Choroid plexus epithelial cell (primary cell): Measurements from ENCODE around the gene OFD1.

Source experiments
- DNase-seq: peaks from one replicate; pipeline ENCODE4 v3.0.0-alpha.2; 2010; ENCODE audit warnings: low read depth
- H3K4me3 ChIP-seq: 2 replicates; pipeline ENCODE4 v1.5.1; 2011; ENCODE audit warnings: low read depth, mild to moderate bottlenecking, control low read depth, low read length, moderate library complexity
- TF ChIP-seq, protein P1 (sequence below): conservative IDR thresholded peaks from 2 replicates; pipeline ENCODE4 v1.5.1; 2011; ENCODE audit warnings: low read depth, mild to moderate bottlenecking, control low read depth, inconsistent platforms, low read length, moderate library complexity

The OFD1 gene

GRCh38 chrX:13764765-13765164, 30.2 kb downstream of the OFD1 start:
- peak; percentile 17 for DNase-seq
- H3K4me3 ChIP-seq, result no peak overlapping the region
- TF ChIP-seq, protein P1, sequence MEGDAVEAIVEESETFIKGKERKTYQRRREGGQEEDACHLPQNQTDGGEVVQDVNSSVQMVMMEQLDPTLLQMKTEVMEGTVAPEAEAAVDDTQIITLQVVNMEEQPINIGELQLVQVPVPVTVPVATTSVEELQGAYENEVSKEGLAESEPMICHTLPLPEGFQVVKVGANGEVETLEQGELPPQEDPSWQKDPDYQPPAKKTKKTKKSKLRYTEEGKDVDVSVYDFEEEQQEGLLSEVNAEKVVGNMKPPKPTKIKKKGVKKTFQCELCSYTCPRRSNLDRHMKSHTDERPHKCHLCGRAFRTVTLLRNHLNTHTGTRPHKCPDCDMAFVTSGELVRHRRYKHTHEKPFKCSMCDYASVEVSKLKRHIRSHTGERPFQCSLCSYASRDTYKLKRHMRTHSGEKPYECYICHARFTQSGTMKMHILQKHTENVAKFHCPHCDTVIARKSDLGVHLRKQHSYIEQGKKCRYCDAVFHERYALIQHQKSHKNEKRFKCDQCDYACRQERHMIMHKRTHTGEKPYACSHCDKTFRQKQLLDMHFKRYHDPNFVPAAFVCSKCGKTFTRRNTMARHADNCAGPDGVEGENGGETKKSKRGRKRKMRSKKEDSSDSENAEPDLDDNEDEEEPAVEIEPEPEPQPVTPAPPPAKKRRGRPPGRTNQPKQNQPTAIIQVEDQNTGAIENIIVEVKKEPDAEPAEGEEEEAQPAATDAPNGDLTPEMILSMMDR, result peak; percentile 51

GRCh38 chrX:13768939-13769338, 34.4 kb downstream of the OFD1 start:
- no peak overlapping the region for H3K4me3 ChIP-seq
- DNase-seq, result no peak
- TF ChIP-seq, protein P1, result no peak

GRCh38 chrX:13770013-13770535, 35.5 kb downstream of the OFD1 start:
- no peak for DNase-seq
- TF ChIP-seq, protein P1, result no peak
- H3K4me3 ChIP-seq, result no peak overlapping the region

GRCh38 chrX:13774696-13775095, 40.1 kb downstream of the OFD1 start:
- DNase-seq, result peak; percentile 26
- TF ChIP-seq, protein P1, result no peak
- H3K4me3 ChIP-seq, result no peak overlapping the region

- H3K4me3 ChIP-seq, result no peak overlapping the region
- no peak for DNase-seq
- TF ChIP-seq, protein P1, result no peak
Measured at GRCh38 chrX:13775837-13776236, 41.3 kb downstream of the OFD1 start.

DNA sequence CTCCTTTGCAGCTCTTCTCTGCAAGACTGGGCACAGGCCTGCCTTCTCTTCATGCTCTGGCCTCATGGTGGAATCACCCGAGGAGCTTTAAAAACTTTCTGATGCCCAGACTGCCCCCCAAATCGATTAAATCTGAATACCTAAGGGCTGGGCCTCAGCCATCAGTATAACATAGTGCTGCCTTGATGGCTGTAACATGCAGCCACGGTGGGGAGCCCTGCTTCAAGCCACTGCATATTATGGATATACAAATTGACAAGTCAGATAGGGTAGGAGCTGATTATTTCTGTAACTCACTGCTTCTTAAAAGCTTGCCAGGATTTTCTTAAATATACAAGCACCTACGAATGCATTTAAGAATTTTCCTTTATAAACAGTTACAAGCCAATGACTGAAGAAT, 41.8 kb downstream of the OFD1 start:
- no peak for DNase-seq
- TF ChIP-seq, protein P1, result no peak
- no peak overlapping the region for H3K4me3 ChIP-seq

- TF ChIP-seq, protein P1, result peak; percentile 22
- peak; percentile 65 for DNase-seq
- no peak overlapping the region for H3K4me3 ChIP-seq
Measured at GRCh38 chrX:13778916-13779315, 44.4 kb downstream of the OFD1 start.
